SK-N-SH (cell line): ENCODE results near the gene AKAP17A.

ENCODE experiments used
- EP300 ChIP-seq, 2 experiments: IDR thresholded peaks; 2 replicates each; pipeline versions ENCODE4 v1.4.0 to v1.6.1; 2012; ENCODE audit warnings: borderline replicate concordance in 1 of 2, low read depth in 1 of 2, low read length in 1 of 2
- EZH2phosphoT487 ChIP-seq: fragments of 200-600 bp; sonication (generic); IDR thresholded peaks from 2 replicates; pipeline ENCODE4 v1.6.1; 2017; ENCODE audit warnings: low read depth, mixed run types, mild to moderate bottlenecking, antibody characterized with exemption, moderate library complexity, borderline replicate concordance
- FOXJ3 ChIP-seq: sonication (generic); formaldehyde crosslinking; IDR thresholded peaks from 2 replicates; pipeline ENCODE4 v1.5.1; 2020; ENCODE audit warnings: mild to moderate bottlenecking, missing genetic modification reagents
- JUND ChIP-seq: IDR thresholded peaks from 2 replicates; pipeline ENCODE4 v1.4.0; 2012
- MAX ChIP-seq: IDR thresholded peaks from 2 replicates; pipeline ENCODE4 v1.4.0; 2012; ENCODE audit warnings: low read depth
- NRF1 ChIP-seq: IDR thresholded peaks from 2 replicates; pipeline ENCODE4 v1.6.1; 2012; ENCODE audit warnings: low read depth, mild to moderate bottlenecking, low read length
- POLR2AphosphoS5 ChIP-seq: IDR thresholded peaks from 2 replicates; pipeline ENCODE4 v1.6.1; 2012; ENCODE audit warnings: low read depth, low read length
- RAD21 ChIP-seq: IDR thresholded peaks from 2 replicates; pipeline ENCODE4 v1.6.1; 2012; ENCODE audit warnings: mild to moderate bottlenecking, low read length
- REST ChIP-seq: IDR thresholded peaks from 2 replicates; pipeline ENCODE4 v1.6.1; 2012; ENCODE audit warnings: mild to moderate bottlenecking, low read depth, low read length, moderate library complexity
- RFX5 ChIP-seq: IDR thresholded peaks from 2 replicates; pipeline ENCODE4 v1.6.1; 2012; ENCODE audit warnings: mild to moderate bottlenecking, improper control_type of control experiment, low read length
- SMC3 ChIP-seq: IDR thresholded peaks from 2 replicates; pipeline ENCODE4 v1.6.1; 2012; ENCODE audit warnings: low read depth, low read length, improper control_type of control experiment
- TAF1 ChIP-seq: IDR thresholded peaks from 2 replicates; pipeline ENCODE4 v1.6.1; 2012; ENCODE audit warnings: low read depth, mild to moderate bottlenecking, low read length, moderate library complexity, borderline replicate concordance
- YY1 ChIP-seq: IDR thresholded peaks from 2 replicates; pipeline ENCODE4 v1.4.0; 2012; ENCODE audit warnings: low read depth, mild to moderate bottlenecking
- TF ChIP-seq, protein P1 (sequence below): fragments of 200-600 bp; sonication (generic); IDR thresholded peaks from 2 replicates; pipeline ENCODE4 v1.6.1; 2017; ENCODE audit warnings: antibody characterized with exemption, mild to moderate bottlenecking, moderate library complexity

GRCh38 chrX:1591863-1592469, 562 bp downstream of the AKAP17A start:
- no peak for TF ChIP-seq POLR2AphosphoS5
- TF ChIP-seq, protein P1, sequence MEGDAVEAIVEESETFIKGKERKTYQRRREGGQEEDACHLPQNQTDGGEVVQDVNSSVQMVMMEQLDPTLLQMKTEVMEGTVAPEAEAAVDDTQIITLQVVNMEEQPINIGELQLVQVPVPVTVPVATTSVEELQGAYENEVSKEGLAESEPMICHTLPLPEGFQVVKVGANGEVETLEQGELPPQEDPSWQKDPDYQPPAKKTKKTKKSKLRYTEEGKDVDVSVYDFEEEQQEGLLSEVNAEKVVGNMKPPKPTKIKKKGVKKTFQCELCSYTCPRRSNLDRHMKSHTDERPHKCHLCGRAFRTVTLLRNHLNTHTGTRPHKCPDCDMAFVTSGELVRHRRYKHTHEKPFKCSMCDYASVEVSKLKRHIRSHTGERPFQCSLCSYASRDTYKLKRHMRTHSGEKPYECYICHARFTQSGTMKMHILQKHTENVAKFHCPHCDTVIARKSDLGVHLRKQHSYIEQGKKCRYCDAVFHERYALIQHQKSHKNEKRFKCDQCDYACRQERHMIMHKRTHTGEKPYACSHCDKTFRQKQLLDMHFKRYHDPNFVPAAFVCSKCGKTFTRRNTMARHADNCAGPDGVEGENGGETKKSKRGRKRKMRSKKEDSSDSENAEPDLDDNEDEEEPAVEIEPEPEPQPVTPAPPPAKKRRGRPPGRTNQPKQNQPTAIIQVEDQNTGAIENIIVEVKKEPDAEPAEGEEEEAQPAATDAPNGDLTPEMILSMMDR: no peak
- TF ChIP-seq JUND: no peak
- no peak for TF ChIP-seq EZH2phosphoT487
- no peak for TF ChIP-seq YY1
- TF ChIP-seq REST: no peak
- TF ChIP-seq FOXJ3: no peak
- no peak for TF ChIP-seq NRF1
- TF ChIP-seq RAD21: no peak
- no peak for TF ChIP-seq EP300 (IDR thresholded peaks at IDR 0.05; ENCODE audit: borderline replicate concordance in 1 of 2, low read depth in 1 of 2, low read length in 1 of 2)
- no peak for TF ChIP-seq MAX
- TF ChIP-seq TAF1: no peak
- no peak for TF ChIP-seq SMC3
- TF ChIP-seq RFX5: no peak
